GM12878 (cell line): ENCODE results near the gene HLX. TPM values are rescaled to one million over a fixed set of nuclear protein-coding genes. Genes with fewer than 3 reads are reported as not detected.

ENCODE experiments used
- ATAC-seq: fragments of 200-7000 bp; cut with Tn5 transposase; 3 replicates; pipeline ENCODE4 v1.9.1; 2020; ENCODE audit warnings: mild to moderate bottlenecking, moderate library complexity
- BruUV-seq: library from RNA; stranded (reverse); fragments of 400-500 nt; replicated peaks from 2 replicates; lab custom pipeline; 2021; lab: Mats Ljungman, UMichigan
- CTCF ChIA-PET: fragments of 300-600 bp; sonication (Branson Sonifier 250); formaldehyde crosslinking; extraction: SDS; loops from one replicate; lab custom pipeline; 2021; ENCODE audit warnings: inconsistent platforms; lab: Yijun Ruan, JAX
- POLR2A ChIA-PET: fragments of 350-600 bp; formaldehyde crosslinking; extraction: SDS; loops from one replicate; lab custom pipeline; 2021; ENCODE audit warnings: inconsistent platforms; lab: Charles Lee
- RAD21 ChIA-PET: fragments of 300-600 bp; sonication (Branson Sonifier 250); formaldehyde crosslinking; loops from one replicate; lab custom pipeline; 2023; ENCODE audit warnings: antibody characterized with exemption; ENCODE audit not compliant: unreplicated experiment; lab: Charles Lee
- SMC1A ChIA-PET: fragments of 300-600 bp; sonication (Branson Sonifier 250); formaldehyde crosslinking; loops from one replicate; lab custom pipeline; 2023; ENCODE audit not compliant: unreplicated experiment, uncharacterized antibody; lab: Charles Lee
- DNase-seq: peaks from one replicate; pipeline ENCODE4 v3.0.0-alpha.2; 2011; ENCODE audit warnings: low read depth, low spot score
- FAIRE-seq: peaks from 3 replicates; lab custom pipeline; 2011; peaks lifted over from hg19 to GRCh38; lab: Jason Lieb, UNC
- H2AFZ ChIP-seq: 2 replicates; pipeline ENCODE4 v1.6.0; 2011; ENCODE audit warnings: low read depth, low read length, control low read depth; ENCODE audit not compliant: control insufficient read depth
- H3K27ac ChIP-seq: 2 replicates; pipeline ENCODE4 v1.5.1; 2011; ENCODE audit warnings: control low read depth; ENCODE audit not compliant: control insufficient read depth, insufficient read depth
- H3K27me3 ChIP-seq, 2 experiments: replicated peaks in 1 of 2; 2 replicates each; pipeline versions ENCODE4 v1.6.0 to v1.6.1; 2011; ENCODE audit warnings: low read length in 1 of 2; ENCODE audit not compliant: control insufficient read depth in 2 of 2, insufficient read depth in 2 of 2
- H3K36me3 ChIP-seq, 2 experiments: 2 replicates each; pipeline ENCODE4 v1.5.1; 2011; ENCODE audit warnings: low read length in 1 of 2; ENCODE audit not compliant: control insufficient read depth in 2 of 2, insufficient read depth in 2 of 2
- H3K4me1 ChIP-seq: 2 replicates; pipeline ENCODE4 v1.6.1; 2011; ENCODE audit warnings: mild to moderate bottlenecking, low read length, moderate library complexity, mixed read lengths; ENCODE audit not compliant: control insufficient read depth, insufficient read depth
- H3K4me2 ChIP-seq: 2 replicates; pipeline ENCODE4 v1.6.0; 2011; ENCODE audit warnings: control low read depth; ENCODE audit not compliant: control insufficient read depth, insufficient read depth
- H3K4me3 ChIP-seq: fragments of 200-600 bp; sonication (generic); 2 replicates; pipeline ENCODE4 v1.5.1; 2016
- H3K79me2 ChIP-seq: 2 replicates; pipeline ENCODE4 v1.6.0; 2011; ENCODE audit warnings: low read length; ENCODE audit not compliant: control insufficient read depth, insufficient read depth
- H3K9ac ChIP-seq: 2 replicates; pipeline ENCODE4 v1.8.0; 2011; ENCODE audit warnings: low read length, control low read depth, mixed read lengths; ENCODE audit not compliant: control insufficient read depth, insufficient read depth
- H3K9me3 ChIP-seq: replicated peaks from 3 replicates; pipeline ENCODE4 v1.5.1; 2011; ENCODE audit warnings: mild to moderate bottlenecking, low read length; ENCODE audit not compliant: control insufficient read depth, insufficient read depth
- H4K20me1 ChIP-seq: 2 replicates; pipeline ENCODE4 v1.6.0; 2011; ENCODE audit not compliant: control insufficient read depth, insufficient read depth
- FOXK2 ChIP-seq: fragments of 450-650 bp; IDR thresholded peaks from 2 replicates; pipeline ENCODE4 v1.6.1; 2017; ENCODE audit warnings: mild to moderate bottlenecking, moderate library complexity
- FOXM1 ChIP-seq: IDR thresholded peaks from 2 replicates; pipeline ENCODE4 v1.6.1; 2012; ENCODE audit warnings: low read depth, mild to moderate bottlenecking, inconsistent platforms, low read length, moderate library complexity
- HCFC1 ChIP-seq: fragments of 150-350 bp; IDR thresholded peaks from 2 replicates; pipeline ENCODE4 v1.6.1; 2014; ENCODE audit warnings: low read length
- KLF5 ChIP-seq: fragments of 450-650 bp; IDR thresholded peaks from 2 replicates; pipeline ENCODE4 v1.6.1; 2014; ENCODE audit warnings: mild to moderate bottlenecking; ENCODE audit not compliant: partially characterized antibody
- MTA3 ChIP-seq: IDR thresholded peaks from 2 replicates; pipeline ENCODE4 v1.6.1; 2012; ENCODE audit warnings: low read length, inconsistent platforms, borderline replicate concordance
- NBN ChIP-seq: fragments of 450-650 bp; IDR thresholded peaks from 2 replicates; pipeline ENCODE4 v1.6.1; 2016
- NR2C2 ChIP-seq: IDR thresholded peaks from 2 replicates; pipeline ENCODE4 v1.6.1; 2011; ENCODE audit warnings: borderline replicate concordance, low read depth; ENCODE audit not compliant: control insufficient read depth, insufficient read length
- NRF1 ChIP-seq: conservative IDR thresholded peaks from 2 replicates; pipeline ENCODE4 v1.6.1; 2011; ENCODE audit warnings: mild to moderate bottlenecking, low read depth, low read length, improper control_type of control experiment
- PAX8 ChIP-seq: fragments of 450-650 bp; IDR thresholded peaks from 2 replicates; pipeline ENCODE4 v1.6.1; 2017; ENCODE audit warnings: mild to moderate bottlenecking, moderate library complexity
- WGBS: methylation state at CpG from one replicate; pipeline ENCODE4 v1.1.6; 2016; ENCODE audit warnings: low lambda C conversion rate; ENCODE audit not compliant: insufficient replicate concordance, insufficient coverage; ENCODE audit errors: missing lambda C conversion rate; 5-methylcytosine and 5-hydroxymethylcytosine counted together
- in situ Hi-C: fragments of 300-500 bp; cut with MboI; formaldehyde crosslinking; loops from 9 replicates; pipeline ENCODE4 v1.14.3; 2018; ENCODE audit warnings: mixed read lengths
- intact Hi-C: fragments of 100-400 bp; cut with micrococcal nuclease; formaldehyde crosslinking; loops from one replicate; pipeline ENCODE4 v1.14.2; 2022; ENCODE audit not compliant: unreplicated experiment
- polyA plus RNA-seq, 11 experiments: library from polyadenylated mRNA; depleted of rRNA in 4 of 11; unstranded in 6 of 11; stranded (reverse) in 5 of 11; fragments of >200 nt; fragmentation: Nextera tagmentation in 4 of 11; fragmentation: Illumina TruSeq in 1 of 11; extraction: Ambion mirVana in 4 of 11; extraction: Trizol in 1 of 11; gene quantifications; 1 replicate in 1 of 11; 2 replicates in 10 of 11; pipeline versions ENCODE4 v1.2.1 to v1.2.3, GENCODE V29; 2011 to 2016; ENCODE audit warnings: inconsistent platforms in 2 of 11, missing spikeins in 2 of 11, low read depth in 1 of 11
- total RNA-seq, 4 experiments: library from RNA; depleted of rRNA in 3 of 4; stranded (reverse); fragments of >200 nt in 3 of 4; fragmentation: Illumina TruSeq in 1 of 4; extraction: Trizol in 1 of 4; gene quantifications; 2 replicates each; pipeline versions ENCODE4 v1.2.1 to v1.2.3, GENCODE V29; 2013 to 2021
- TF ChIP-seq, protein P1 (sequence below), 3 experiments: IDR thresholded peaks in 2 of 3; conservative IDR thresholded peaks in 1 of 3; 2 replicates each; pipeline ENCODE4 v1.5.1; 2011; ENCODE audit warnings: low read depth in 3 of 3, low read length in 3 of 3, mild to moderate bottlenecking in 3 of 3, control low read depth in 2 of 3, moderate library complexity in 2 of 3, inconsistent platforms in 1 of 3, mixed read lengths in 1 of 3; ENCODE audit not compliant: control insufficient read depth in 2 of 3, insufficient read depth in 1 of 3; ENCODE audit errors: extremely low read depth in 1 of 3
- TF ChIP-seq, protein P2 (sequence below): IDR thresholded peaks from 2 replicates; pipeline ENCODE4 v1.6.1; 2011; ENCODE audit warnings: low read depth, mild to moderate bottlenecking, low read length, moderate library complexity, borderline replicate concordance; ENCODE audit errors: extremely low read depth
- TF ChIP-seq, protein P3 (sequence below): fragments of 450-650 bp; IDR thresholded peaks from 2 replicates; pipeline ENCODE4 v1.6.1; 2017; ENCODE audit warnings: low read depth, mild to moderate bottlenecking, moderate library complexity
- TF ChIP-seq, protein P4 (sequence below): fragments of 450-650 bp; IDR thresholded peaks from 2 replicates; pipeline ENCODE4 v1.6.1; 2016; ENCODE audit warnings: mild to moderate bottlenecking

HLX gene
- total and polyA plus RNA-seq, 10 of the 15 experiments (the other 5 are each of a cell fraction or from before 2014, with no cell fraction given) = 0.11 to 2.3 (median 1.1) TPM

DNA sequence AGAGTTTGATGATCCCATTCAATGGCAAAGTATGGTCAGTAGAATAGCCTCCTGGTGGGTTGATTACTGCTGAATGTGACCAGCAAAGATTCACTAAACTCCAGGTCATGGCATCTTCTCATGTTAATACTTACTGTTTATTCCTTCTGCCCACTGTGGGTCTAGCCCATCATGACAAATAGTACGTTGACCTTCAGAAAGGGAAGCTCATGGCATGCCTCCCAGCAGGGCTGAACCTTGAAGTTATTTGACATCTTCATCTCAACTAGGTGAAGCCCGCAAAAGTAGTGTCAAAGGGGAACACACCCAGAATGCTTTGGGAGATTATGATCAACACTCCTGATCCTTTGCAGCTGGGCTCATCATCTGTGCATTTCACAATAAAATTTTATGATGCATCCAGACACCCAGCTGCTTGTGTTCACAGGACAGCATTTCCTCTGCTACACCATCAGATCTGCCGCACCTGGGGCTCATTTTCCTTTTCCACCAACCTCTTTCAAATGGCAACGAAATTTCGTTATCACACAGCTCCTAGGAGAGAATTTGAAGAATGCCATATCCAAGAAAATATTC is 49.6 kb downstream of the HLX start (continued):
- TF ChIP-seq, protein P1, sequence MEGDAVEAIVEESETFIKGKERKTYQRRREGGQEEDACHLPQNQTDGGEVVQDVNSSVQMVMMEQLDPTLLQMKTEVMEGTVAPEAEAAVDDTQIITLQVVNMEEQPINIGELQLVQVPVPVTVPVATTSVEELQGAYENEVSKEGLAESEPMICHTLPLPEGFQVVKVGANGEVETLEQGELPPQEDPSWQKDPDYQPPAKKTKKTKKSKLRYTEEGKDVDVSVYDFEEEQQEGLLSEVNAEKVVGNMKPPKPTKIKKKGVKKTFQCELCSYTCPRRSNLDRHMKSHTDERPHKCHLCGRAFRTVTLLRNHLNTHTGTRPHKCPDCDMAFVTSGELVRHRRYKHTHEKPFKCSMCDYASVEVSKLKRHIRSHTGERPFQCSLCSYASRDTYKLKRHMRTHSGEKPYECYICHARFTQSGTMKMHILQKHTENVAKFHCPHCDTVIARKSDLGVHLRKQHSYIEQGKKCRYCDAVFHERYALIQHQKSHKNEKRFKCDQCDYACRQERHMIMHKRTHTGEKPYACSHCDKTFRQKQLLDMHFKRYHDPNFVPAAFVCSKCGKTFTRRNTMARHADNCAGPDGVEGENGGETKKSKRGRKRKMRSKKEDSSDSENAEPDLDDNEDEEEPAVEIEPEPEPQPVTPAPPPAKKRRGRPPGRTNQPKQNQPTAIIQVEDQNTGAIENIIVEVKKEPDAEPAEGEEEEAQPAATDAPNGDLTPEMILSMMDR (IDR thresholded peaks at IDR 0.05 in 2 of 3, conservative IDR thresholded peaks at IDR 0.05 in 1 of 3; ENCODE audit: control insufficient read depth in 2 of 3, extremely low read depth in 1 of 3, insufficient read depth in 1 of 3, low read depth in 3 of 3, low read length in 3 of 3) = no peak
- TF ChIP-seq FOXK2 (no peak), NR2C2 (no peak), KLF5 (no peak)

DNA sequence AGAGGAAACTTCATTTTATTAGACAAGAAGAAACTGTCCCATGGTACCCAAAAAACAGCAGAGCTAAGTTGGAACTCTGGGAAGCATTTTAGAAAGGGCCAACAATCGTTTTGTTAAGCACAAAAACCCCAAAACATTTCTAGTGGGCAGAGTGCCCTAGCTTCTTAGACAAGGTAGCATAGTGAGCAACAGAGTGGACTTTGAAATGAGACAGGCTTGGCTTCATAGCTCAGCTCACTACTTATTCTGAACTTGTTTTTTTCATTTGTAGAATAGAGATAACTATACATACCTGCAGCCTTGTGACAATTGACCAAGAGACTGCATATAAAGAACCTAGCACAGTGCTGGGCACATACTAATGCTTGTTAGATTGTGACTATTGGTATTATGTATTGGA is 50.1 kb downstream of the HLX start:
- H4K20me1 ChIP-seq = no peaks in the 10 kb centered on the region
- H2AFZ ChIP-seq = no peak overlapping the region
- FAIRE-seq (no peak), ATAC-seq (no peak), DNase-seq (no peak)
- ChIA-PET RAD21 (no interaction called here), SMC1A (interaction anchor here (0.7 to 1.4 kb wide), 6 partner anchors 11 to 506 kb away, joined by 3 to 4 read pairs (median 4); no protein-coding TSS in a partner anchor), POLR2A (no interaction called here), CTCF (interaction anchor here (1.5 kb wide), 1 partner anchor 25 kb away, joined by 3 read pairs; no protein-coding TSS in a partner anchor)
- H3K9ac ChIP-seq = no peak overlapping the region
- H3K4me2 ChIP-seq = no peak overlapping the region
- H3K4me3 ChIP-seq = no peak overlapping the region
- BruUV-seq = no TSS peak
- intact Hi-C loops (no loop called here), in situ Hi-C loops (no loop called here)
- TF ChIP-seq NBN (no peak), MTA3 (no peak), NRF1 (no peak), PAX8 (no peak), HCFC1 (no peak), FOXM1 (no peak)
- TF ChIP-seq, protein P2, sequence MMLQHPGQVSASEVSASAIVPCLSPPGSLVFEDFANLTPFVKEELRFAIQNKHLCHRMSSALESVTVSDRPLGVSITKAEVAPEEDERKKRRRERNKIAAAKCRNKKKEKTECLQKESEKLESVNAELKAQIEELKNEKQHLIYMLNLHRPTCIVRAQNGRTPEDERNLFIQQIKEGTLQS = no peak
- TF ChIP-seq, protein P3, sequence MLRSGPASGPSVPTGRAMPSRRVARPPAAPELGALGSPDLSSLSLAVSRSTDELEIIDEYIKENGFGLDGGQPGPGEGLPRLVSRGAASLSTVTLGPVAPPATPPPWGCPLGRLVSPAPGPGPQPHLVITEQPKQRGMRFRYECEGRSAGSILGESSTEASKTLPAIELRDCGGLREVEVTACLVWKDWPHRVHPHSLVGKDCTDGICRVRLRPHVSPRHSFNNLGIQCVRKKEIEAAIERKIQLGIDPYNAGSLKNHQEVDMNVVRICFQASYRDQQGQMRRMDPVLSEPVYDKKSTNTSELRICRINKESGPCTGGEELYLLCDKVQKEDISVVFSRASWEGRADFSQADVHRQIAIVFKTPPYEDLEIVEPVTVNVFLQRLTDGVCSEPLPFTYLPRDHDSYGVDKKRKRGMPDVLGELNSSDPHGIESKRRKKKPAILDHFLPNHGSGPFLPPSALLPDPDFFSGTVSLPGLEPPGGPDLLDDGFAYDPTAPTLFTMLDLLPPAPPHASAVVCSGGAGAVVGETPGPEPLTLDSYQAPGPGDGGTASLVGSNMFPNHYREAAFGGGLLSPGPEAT = no peak
- TF ChIP-seq, protein P4, sequence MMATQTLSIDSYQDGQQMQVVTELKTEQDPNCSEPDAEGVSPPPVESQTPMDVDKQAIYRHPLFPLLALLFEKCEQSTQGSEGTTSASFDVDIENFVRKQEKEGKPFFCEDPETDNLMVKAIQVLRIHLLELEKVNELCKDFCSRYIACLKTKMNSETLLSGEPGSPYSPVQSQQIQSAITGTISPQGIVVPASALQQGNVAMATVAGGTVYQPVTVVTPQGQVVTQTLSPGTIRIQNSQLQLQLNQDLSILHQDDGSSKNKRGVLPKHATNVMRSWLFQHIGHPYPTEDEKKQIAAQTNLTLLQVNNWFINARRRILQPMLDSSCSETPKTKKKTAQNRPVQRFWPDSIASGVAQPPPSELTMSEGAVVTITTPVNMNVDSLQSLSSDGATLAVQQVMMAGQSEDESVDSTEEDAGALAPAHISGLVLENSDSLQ = no peak
- WGBS = 0% methylated on average over 1 of the region's 1 CpG
- H3K27ac ChIP-seq = no peak overlapping the region
- no peaks in the 10 kb centered on the region for H3K4me1 ChIP-seq
- no peaks in the 10 kb centered on the region for H3K27me3 ChIP-seq
- no peaks in the 10 kb centered on the region for H3K79me2 ChIP-seq
- H3K36me3 ChIP-seq = no peaks in the 10 kb centered on the region
- no peaks in the 10 kb centered on the region for H3K9me3 ChIP-seq
